Adrenal gland (tissue), 12 donors: ENCODE measurements around the gene CCDC185. TPM values are rescaled to one million over a fixed set of nuclear protein-coding genes. Genes with fewer than 3 reads are reported as not detected.
"Not testable (repeated sequence)": the region's sequence is repeated elsewhere in the genome, so short reads cannot be mapped to it uniquely, and the experiment has no call there.

Experiments
- DNase-seq, 7 donors: peaks; one replicate each; pipeline ENCODE4 v3.0.0-alpha.2; 2019 to 2020
- H3K27ac ChIP-seq, 5 donors: fragments of 200-600 bp; sonication (generic) in 4 of 5; 1 replicate in 3 of 5; 2 replicates in 2 of 5; pipeline versions ENCODE4 v1.5.1 to v1.8.0; 2016 to 2020; ENCODE audit warnings: mild to moderate bottlenecking in 1 of 5
- H3K27me3 ChIP-seq: fragments of 200-600 bp; 2 replicates; pipeline ENCODE4 v1.8.0; 2021
- H3K36me3 ChIP-seq, 2 donors: fragments of 200-600 bp; replicated peaks in 1 of 2; 1 replicate in 1 of 2; 2 replicates in 1 of 2; pipeline versions ENCODE4 v1.5.1 to v1.8.0; 2018 to 2022
- H3K4me1 ChIP-seq, 2 donors: fragments of 200-600 bp; replicated peaks in 1 of 2; 1 replicate in 1 of 2; 2 replicates in 1 of 2; pipeline versions ENCODE4 v1.5.1 to v1.8.0; 2018 to 2021
- H3K4me3 ChIP-seq, 4 donors: fragments of 200-600 bp; sonication (generic) in 3 of 4; one replicate each; pipeline ENCODE4 v1.5.1; 2016 to 2018
- H3K9me3 ChIP-seq, 3 donors: fragments of 200-600 bp; sonication (generic) in 1 of 3; replicated peaks in 1 of 3; 1 replicate in 2 of 3; 2 replicates in 1 of 3; pipeline versions ENCODE4 v1.5.1 to v1.8.0; 2016 to 2021
- POLR2A ChIP-seq, 2 donors: fragments of 450-650 bp; IDR thresholded peaks; one replicate each; pipeline ENCODE4 v1.6.1; 2017; ENCODE audit warnings: antibody characterized with exemption in 2 of 2, mild to moderate bottlenecking in 2 of 2, moderate library complexity in 1 of 2
- WGBS, 4 donors: extraction: QIAGEN DNeasy Blood & Tissue Kit in 2 of 4; methylation state at CpG; one replicate each; pipeline versions ENCODE4 v1.1.5 to v1.1.7; 2013 to 2017; 5-methylcytosine and 5-hydroxymethylcytosine counted together
- intact Hi-C, 2 donors: fragments of 100-400 bp; cut with DNase I; formaldehyde crosslinking; loops; one replicate each; pipeline versions ENCODE4 v1.14.1 to v1.15.0; 2022 to 2023
- polyA plus RNA-seq, 3 donors: library from polyadenylated mRNA; stranded (reverse); fragments of 200-250 nt in 2 of 3; fragments of 350-450 nt in 1 of 3; fragmentation: Illumina TruSeq in 1 of 3; extraction: RNeasy Lipid Tissue Mini Kit (QIAGEN cat#74804) in 1 of 3; gene quantifications; one replicate each; pipeline ENCODE4 v1.2.3, GENCODE V29; 2013 to 2014
- total RNA-seq, 9 donors: library from RNA; depleted of rRNA in 4 of 9; stranded (reverse); fragments of >200 nt in 4 of 9; fragments of 120-200 nt in 1 of 9; fragmentation: NEBNext Ultra II Directional in 1 of 9; extraction: Animal tissue kit (Norgen Biotek cat#: 25700) in 1 of 9; gene quantifications; one replicate each; pipeline versions ENCODE4 v1.1.0 to v1.2.4, GENCODE V29; 2013 to 2023
- TF ChIP-seq, protein P1 (sequence below), 6 experiments: fragments of 450-650 bp in 4 of 6; fragments of 200-600 bp in 2 of 6; sonication (generic) in 1 of 6; IDR thresholded peaks; 1 replicate in 5 of 6; 2 replicates in 1 of 6; pipeline versions ENCODE4 v1.5.1 to v1.8.0; 2016 to 2021; ENCODE audit warnings: antibody characterized with exemption in 6 of 6, mild to moderate bottlenecking in 2 of 6, moderate library complexity in 1 of 6
- donor health status: healthy with polysubstance abuse.
- donor health status: Bipolar disorder and iron deficiency.
- donor health status: DM: yes; HTN: yes; CAD: no.
- donor health status: DM: no; HTN: no; CAD: no.
- donor health status: DM: no; HTN: no; CAD: no.
- donor health status: DM: yes; HTN: yes; CAD: no.

The CCDC185 gene
- total and polyA plus RNA-seq, 12 donors = not detected

DNA sequence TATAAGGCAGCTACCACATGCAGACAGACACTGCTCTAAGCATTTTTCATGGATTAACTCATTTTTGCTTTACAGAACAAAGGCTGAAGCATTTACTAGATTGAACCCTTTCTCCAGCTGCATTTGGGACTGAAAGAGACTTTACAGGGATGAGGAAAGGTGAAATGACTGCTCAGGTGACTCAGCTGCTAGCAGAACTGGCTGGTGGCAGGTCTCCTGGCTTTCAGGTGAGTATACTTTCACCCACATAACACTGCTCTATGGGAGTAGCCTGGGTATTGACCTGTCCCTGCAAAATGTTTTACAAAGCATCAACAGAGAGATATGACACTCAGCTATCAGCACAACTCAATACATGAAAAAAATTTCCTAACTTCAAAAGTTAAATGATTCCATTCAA is 2.6 kb upstream of the CCDC185 start:
- Histone ChIP-seq H3K27me3 (peaks cover 21% of the 10 kb centered on the region), H3K36me3 (no peaks in the 10 kb centered on the region), H3K9me3 (no peaks in the 10 kb centered on the region), H3K4me1 (no peaks in the 10 kb centered on the region), H3K27ac (no peak overlapping the region), H3K4me3 (no peak overlapping the region)
- intact Hi-C loops = no loop called here
- TF ChIP-seq, protein P1, sequence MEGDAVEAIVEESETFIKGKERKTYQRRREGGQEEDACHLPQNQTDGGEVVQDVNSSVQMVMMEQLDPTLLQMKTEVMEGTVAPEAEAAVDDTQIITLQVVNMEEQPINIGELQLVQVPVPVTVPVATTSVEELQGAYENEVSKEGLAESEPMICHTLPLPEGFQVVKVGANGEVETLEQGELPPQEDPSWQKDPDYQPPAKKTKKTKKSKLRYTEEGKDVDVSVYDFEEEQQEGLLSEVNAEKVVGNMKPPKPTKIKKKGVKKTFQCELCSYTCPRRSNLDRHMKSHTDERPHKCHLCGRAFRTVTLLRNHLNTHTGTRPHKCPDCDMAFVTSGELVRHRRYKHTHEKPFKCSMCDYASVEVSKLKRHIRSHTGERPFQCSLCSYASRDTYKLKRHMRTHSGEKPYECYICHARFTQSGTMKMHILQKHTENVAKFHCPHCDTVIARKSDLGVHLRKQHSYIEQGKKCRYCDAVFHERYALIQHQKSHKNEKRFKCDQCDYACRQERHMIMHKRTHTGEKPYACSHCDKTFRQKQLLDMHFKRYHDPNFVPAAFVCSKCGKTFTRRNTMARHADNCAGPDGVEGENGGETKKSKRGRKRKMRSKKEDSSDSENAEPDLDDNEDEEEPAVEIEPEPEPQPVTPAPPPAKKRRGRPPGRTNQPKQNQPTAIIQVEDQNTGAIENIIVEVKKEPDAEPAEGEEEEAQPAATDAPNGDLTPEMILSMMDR (IDR thresholded peaks at IDR 0.05) = no peak
- no peak for TF ChIP-seq POLR2A (IDR thresholded peaks at IDR 0.05)
- DNase-seq = no peak

DNA sequence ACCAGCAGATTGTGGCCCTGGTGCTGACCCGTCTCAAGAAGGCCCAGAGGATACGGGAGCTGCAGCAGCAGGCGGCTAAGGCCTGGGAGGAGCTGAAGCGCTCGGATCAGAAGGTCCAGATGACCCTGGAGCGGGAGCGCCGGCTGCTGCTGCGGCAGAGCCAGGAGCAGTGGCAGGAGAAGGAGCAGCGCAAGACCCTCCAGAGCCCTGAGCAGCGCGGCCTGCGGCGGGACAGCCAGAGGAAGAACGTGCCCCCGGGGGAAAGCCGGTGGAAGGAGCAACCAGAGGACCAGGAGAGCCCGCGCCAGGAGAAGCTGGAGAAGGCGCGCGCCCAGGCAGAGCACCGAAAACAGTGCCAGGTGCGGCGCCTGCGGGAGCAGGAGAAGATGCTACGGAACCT is 1.0 kb downstream of the CCDC185 start:
- intact Hi-C loops = no loop called here
- Histone ChIP-seq H3K9me3 (no peaks in the 10 kb centered on the region), H3K36me3 (no peaks in the 10 kb centered on the region), H3K27me3 (peaks cover 21% of the 10 kb centered on the region), H3K27ac (no peak overlapping the region), H3K4me1 (no peaks in the 10 kb centered on the region), H3K4me3 (no peak overlapping the region)
- no peak for DNase-seq
- WGBS, 4 donors = 95 to 96% (median 96%) methylated on average over 25 to 27 of the region's 27 CpGs
- TF ChIP-seq, protein P1 (IDR thresholded peaks at IDR 0.05) = no peak
- TF ChIP-seq POLR2A (IDR thresholded peaks at IDR 0.05) = no peak

DNA sequence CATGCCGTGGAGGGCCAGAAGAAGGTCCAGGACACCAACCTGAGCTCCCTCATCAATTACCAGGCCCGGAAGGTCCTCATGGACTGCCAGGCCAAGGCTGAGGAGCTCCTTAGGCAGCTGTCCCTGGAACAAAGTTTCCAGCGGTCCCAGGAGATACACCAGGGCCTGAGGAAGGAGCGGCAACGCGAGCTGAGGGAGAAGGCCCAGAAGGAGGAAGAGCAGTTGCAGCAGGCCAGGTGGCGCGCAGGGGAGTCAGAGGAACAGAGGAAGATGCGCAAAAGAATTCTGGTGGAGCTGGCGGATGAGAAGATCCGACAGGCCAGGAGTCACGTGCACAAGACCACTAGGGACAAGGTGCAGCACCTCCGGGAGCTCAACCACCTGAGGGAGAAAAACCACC is 1.5 kb downstream of the CCDC185 start:
- intact Hi-C loops = no loop called here
- Histone ChIP-seq H3K4me3 (no peak overlapping the region), H3K36me3 (no peaks in the 10 kb centered on the region), H3K9me3 (no peaks in the 10 kb centered on the region), H3K27me3 (peaks cover 21% of the 10 kb centered on the region), H3K27ac (no peak overlapping the region), H3K4me1 (no peaks in the 10 kb centered on the region)
- TF ChIP-seq POLR2A (IDR thresholded peaks at IDR 0.05) = no peak
- WGBS, 4 donors = 94 to 98% (median 96%) methylated on average over 11 to 13 of the region's 13 CpGs
- no peak for DNase-seq

DNA sequence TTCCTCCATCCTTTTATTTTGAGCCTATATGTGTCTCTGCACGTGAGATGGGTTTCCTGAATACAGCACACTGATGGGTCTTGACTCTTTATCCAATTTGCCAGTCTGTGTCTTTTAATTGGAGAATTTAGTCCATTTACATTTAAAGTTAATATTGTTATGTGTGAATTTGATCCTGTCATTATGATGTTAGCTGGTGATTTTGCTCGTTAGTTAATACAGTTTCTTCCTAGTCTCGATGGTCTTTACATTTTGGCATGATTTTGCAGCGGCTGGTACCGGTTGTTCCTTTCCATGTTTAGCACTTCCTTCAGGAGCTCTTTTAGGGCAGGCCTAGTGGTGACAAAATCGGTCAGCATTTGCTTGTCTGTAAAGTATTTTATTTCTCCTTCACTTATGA is 6.2 kb downstream of the CCDC185 start:
- intact Hi-C loops, DNase-seq, H3K4me1 ChIP-seq, H3K36me3 ChIP-seq, H3K4me3 ChIP-seq, H3K9me3 ChIP-seq, H3K27me3 ChIP-seq, H3K27ac ChIP-seq: not testable (repeated sequence)
- 90 to 94% methylated on average over 4 of the region's 6 CpGs; no CpG with 5 or more reads in 2 of the 4 donors for WGBS, 4 donors

DNA sequence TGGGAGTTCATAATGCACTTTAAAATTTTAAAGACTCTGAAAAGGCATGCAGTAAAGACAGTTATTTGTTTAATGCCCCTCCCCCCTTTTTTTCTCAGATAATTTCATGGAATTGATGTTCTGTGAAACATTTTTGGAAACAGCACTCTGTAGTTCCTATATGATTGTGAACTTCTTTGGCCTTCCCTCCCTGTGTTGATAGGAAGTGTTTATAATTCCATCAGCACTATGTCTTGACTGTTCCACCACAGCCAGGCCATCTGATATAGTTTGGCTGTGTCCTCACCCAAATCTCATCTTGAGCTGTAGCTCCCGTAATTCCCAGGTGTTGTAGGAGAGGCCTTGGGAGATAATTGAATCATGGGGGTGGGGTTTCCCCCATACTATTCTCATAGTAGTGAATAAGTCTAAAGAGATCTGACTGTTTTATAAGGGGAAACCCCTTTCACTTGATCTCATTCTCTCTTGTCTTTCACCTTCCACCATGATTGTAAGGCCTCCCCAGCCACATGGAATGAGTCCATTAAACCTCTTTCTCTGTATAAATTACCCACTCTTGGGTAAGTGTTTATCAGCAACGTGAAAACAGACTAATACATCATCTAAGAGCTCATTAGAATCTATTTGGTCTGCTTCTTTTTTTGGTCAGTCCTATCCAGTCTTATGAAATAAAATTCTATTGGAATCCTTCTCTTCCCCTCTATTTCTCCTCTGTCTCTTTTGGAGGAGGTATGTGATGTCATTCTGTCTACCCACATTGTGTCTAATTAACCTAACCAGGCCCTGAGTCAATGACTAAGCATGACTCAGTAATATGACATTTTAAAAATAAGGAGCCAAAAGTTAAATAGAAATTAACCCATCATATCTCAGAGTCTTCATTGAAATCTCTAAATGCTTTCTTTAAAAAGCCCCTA is 8.9 kb downstream of the CCDC185 start:
- no peak overlapping the region for H3K4me3 ChIP-seq
- no peak for TF ChIP-seq POLR2A (IDR thresholded peaks at IDR 0.05)
- TF ChIP-seq, protein P1 (IDR thresholded peaks at IDR 0.05) = no peak
- peaks cover 9% of the 10 kb centered on the region in 2 donors for H3K4me1 ChIP-seq
- no peaks in the 10 kb centered on the region for H3K36me3 ChIP-seq
- no peak overlapping the region for H3K27ac ChIP-seq
- intact Hi-C loops = no loop called here
- no peaks in the 10 kb centered on the region for H3K27me3 ChIP-seq
- 36 to 51% (median 39%) methylated on average over 2 of the region's 2 CpGs for WGBS, 4 donors
- H3K9me3 ChIP-seq = peaks cover 0 to 3% (median 0%) of the 10 kb centered on the region in 3 donors
- DNase-seq = no peak
